GM23338 (cell line): Measurements from ENCODE around the gene CDH12. TPM values are rescaled to one million over a fixed set of nuclear protein-coding genes. Genes with fewer than 3 reads are reported as not detected.

ENCODE experiments used
- ATAC-seq: fragments of 200-7000 bp; cut with Tn5 transposase; 3 replicates; pipeline ENCODE4 v1.9.1; 2020
- DNase-seq: peaks from one replicate; pipeline ENCODE4 v3.0.0-alpha.2; 2015; ENCODE audit warnings: low spot score
- H2AFZ ChIP-seq: fragments of 200-600 bp; sonication (generic); 2 replicates; pipeline ENCODE4 v1.8.0; 2016; ENCODE audit warnings: antibody characterized with exemption, mild to moderate bottlenecking, moderate library complexity
- H3F3A ChIP-seq: fragments of 200-600 bp; sonication (generic); replicated peaks from 2 replicates; pipeline ENCODE4 v1.8.0; 2017; ENCODE audit warnings: antibody characterized with exemption, mixed run types, low read depth
- H3K27ac ChIP-seq: fragments of 200-600 bp; sonication (generic); 2 replicates; pipeline ENCODE4 v1.6.1; 2016; ENCODE audit warnings: low read depth
- H3K27me3 ChIP-seq: fragments of 200-600 bp; sonication (generic); 2 replicates; pipeline ENCODE4 v1.8.0; 2016; ENCODE audit warnings: mild to moderate bottlenecking, mixed run types, moderate library complexity; ENCODE audit not compliant: insufficient read depth
- H3K36me3 ChIP-seq: fragments of 200-600 bp; sonication (generic); 2 replicates; pipeline ENCODE4 v1.8.0; 2016; ENCODE audit warnings: mild to moderate bottlenecking; ENCODE audit not compliant: insufficient read depth
- H3K4me1 ChIP-seq: fragments of 200-600 bp; sonication (generic); 2 replicates; pipeline ENCODE4 v1.8.0; 2016; ENCODE audit warnings: mild to moderate bottlenecking, moderate library complexity; ENCODE audit not compliant: insufficient read depth
- H3K4me2 ChIP-seq: fragments of 200-600 bp; sonication (generic); 2 replicates; pipeline ENCODE4 v1.7.1; 2017; ENCODE audit warnings: mixed run types
- H3K4me3 ChIP-seq: fragments of 200-600 bp; sonication (generic); 2 replicates; pipeline ENCODE4 v1.6.1; 2016; ENCODE audit warnings: mixed run types
- H3K79me2 ChIP-seq: fragments of 200-600 bp; sonication (generic); replicated peaks from 2 replicates; pipeline ENCODE4 v1.8.0; 2017; ENCODE audit warnings: mild to moderate bottlenecking; ENCODE audit not compliant: insufficient read depth
- H3K9me2 ChIP-seq: fragments of 200-600 bp; sonication (generic); 2 replicates; pipeline ENCODE4 v1.8.0; 2017; ENCODE audit not compliant: insufficient read depth
- H4K20me1 ChIP-seq: fragments of 200-600 bp; sonication (generic); replicated peaks from 2 replicates; pipeline ENCODE4 v1.8.0; 2017; ENCODE audit warnings: mild to moderate bottlenecking; ENCODE audit not compliant: insufficient read depth
- H3K27ac Mint-ChIP-seq: 2 replicates; pipeline ENCODE4 v1.8.0; 2020; ENCODE audit warnings: inconsistent platforms, mild to moderate bottlenecking, moderate library complexity, mixed read lengths
- H3K27me3 Mint-ChIP-seq: 3 replicates; pipeline ENCODE4 v1.8.0; 2022; ENCODE audit warnings: low read depth, mild to moderate bottlenecking, moderate library complexity, mixed read lengths, inconsistent platforms; ENCODE audit not compliant: insufficient read depth, poor library complexity
- H3K36me3 Mint-ChIP-seq: 3 replicates; pipeline ENCODE4 v1.8.0; 2021; ENCODE audit warnings: low read depth, mild to moderate bottlenecking, inconsistent platforms, moderate library complexity, mixed read lengths
- H3K4me1 Mint-ChIP-seq: 3 replicates; pipeline ENCODE4 v1.8.0; 2020; ENCODE audit warnings: mild to moderate bottlenecking, inconsistent platforms, mixed read lengths
- H3K4me3 Mint-ChIP-seq: 3 replicates; pipeline ENCODE4 v1.8.0; 2021; ENCODE audit warnings: moderate library complexity, mild to moderate bottlenecking, inconsistent platforms, mixed read lengths
- H3K9me3 Mint-ChIP-seq: 3 replicates; pipeline ENCODE4 v1.8.0; 2020; ENCODE audit warnings: moderate library complexity, mild to moderate bottlenecking, inconsistent platforms, mixed read lengths
- CREB1 ChIP-seq: fragments of 250-450 bp; sonication (Bioruptor Pico); IDR thresholded peaks from 2 replicates; pipeline ENCODE4 v1.5.0; 2020; ENCODE audit warnings: low read depth, mild to moderate bottlenecking, moderate library complexity
- CTCF ChIP-seq, 2 experiments: fragments of 200-600 bp in 1 of 2; sonication (generic) in 1 of 2; conservative IDR thresholded peaks; 2 replicates each; pipeline versions ENCODE4 v1.5.1 to v1.6.1; 2016 to 2017; ENCODE audit warnings: antibody characterized with exemption in 2 of 2, low read depth in 2 of 2, mild to moderate bottlenecking in 2 of 2, moderate library complexity in 1 of 2
- JUNB ChIP-seq: IDR thresholded peaks from one replicate; pipeline ENCODE4 v1.6.1; 2016; ENCODE audit warnings: antibody characterized with exemption; ENCODE audit not compliant: unreplicated experiment
- NANOG ChIP-seq: IDR thresholded peaks from 2 replicates; pipeline ENCODE4 v1.6.1; 2016; ENCODE audit warnings: antibody characterized with exemption, borderline replicate concordance
- REST ChIP-seq: IDR thresholded peaks from one replicate; pipeline ENCODE4 v1.6.1; 2018; ENCODE audit warnings: antibody characterized with exemption; ENCODE audit not compliant: unreplicated experiment
- STAT1 ChIP-seq: IDR thresholded peaks from one replicate; pipeline ENCODE4 v1.6.1; 2016; ENCODE audit warnings: antibody characterized with exemption; ENCODE audit not compliant: unreplicated experiment
- ZNF114 ChIP-seq: fragments of 250-450 bp; sonication (Bioruptor Pico); IDR thresholded peaks from 2 replicates; pipeline ENCODE4 v1.5.0; 2020; ENCODE audit warnings: mild to moderate bottlenecking, moderate library complexity
- ZNF331 ChIP-seq: fragments of 250-450 bp; sonication (Bioruptor Pico); IDR thresholded peaks from 2 replicates; pipeline ENCODE4 v1.5.0; 2020; ENCODE audit warnings: low read depth, mild to moderate bottlenecking, moderate library complexity
- ZNF462 ChIP-seq: fragments of 250-450 bp; sonication (Bioruptor Pico); IDR thresholded peaks from 2 replicates; pipeline ENCODE4 v1.5.0; 2020; ENCODE audit warnings: mild to moderate bottlenecking, moderate library complexity
- polyA plus RNA-seq: library from polyadenylated mRNA; unstranded; fragments of >200 nt; fragmentation: Nextera tagmentation; extraction: Ambion mirVana; gene quantifications from 2 replicates; pipeline ENCODE4 v1.2.1, GENCODE V29; 2016
- total RNA-seq: library from RNA; depleted of rRNA; stranded (reverse); fragments of >200 nt; shearing (Covaris generic); gene quantifications from 2 replicates; pipeline ENCODE4 v1.2.3, GENCODE V29; 2014

CDH12 gene
- total and polyA plus RNA-seq, 2 experiments from 2014 or later = not detected

- no peak overlapping the region for H3K27ac ChIP-seq
- H3K27me3 ChIP-seq = no peaks in the 10 kb centered on the region
- H3K79me2 ChIP-seq = no peaks in the 10 kb centered on the region
- H3K4me3 ChIP-seq = no peak overlapping the region
- Mint-ChIP-seq H3K4me1 (no peaks in the 10 kb centered on the region), H3K9me3 (peaks cover 29% of the 10 kb centered on the region), H3K36me3 (peaks cover 18% of the 10 kb centered on the region), H3K27me3 (no peaks in the 10 kb centered on the region), H3K4me3 (no peak overlapping the region), H3K27ac (no peak overlapping the region)
- no peak for ATAC-seq
- H3F3A ChIP-seq = no peaks in the 10 kb centered on the region
- H4K20me1 ChIP-seq = no peaks in the 10 kb centered on the region
- DNase-seq = no peak
- TF ChIP-seq NANOG (no peak), ZNF462 (CRISPR knock-in tag) (no peak), CREB1 (CRISPR knock-in tag) (no peak), ZNF331 (CRISPR knock-in tag) (no peak), REST (no peak), ZNF114 (no peak), CTCF (conservative IDR thresholded peaks at IDR 0.05; ENCODE audit: low read depth in 2 of 2) (no peak), JUNB (no peak), STAT1 (no peak)
- H3K36me3 ChIP-seq = no peaks in the 10 kb centered on the region; the same call in 1 of the 2 replicates
- H2AFZ ChIP-seq = no peak overlapping the region
- H3K9me2 ChIP-seq = no peaks in the 10 kb centered on the region
- no peak overlapping the region for H3K4me2 ChIP-seq
- no peaks in the 10 kb centered on the region for H3K4me1 ChIP-seq
Observed at GRCh38 chr5:22722491-22722890, 130.7 kb downstream of the CDH12 start.
